ENCODE data around the gene TEDC1. TPM values are rescaled to one million over a fixed set of nuclear protein-coding genes. Genes with fewer than 3 reads are reported as not detected.

The TEDC1 gene
- total RNA-seq, 4 donors from 2014 or later, result 0.97 to 4.2 (median 2.2) TPM

DNA sequence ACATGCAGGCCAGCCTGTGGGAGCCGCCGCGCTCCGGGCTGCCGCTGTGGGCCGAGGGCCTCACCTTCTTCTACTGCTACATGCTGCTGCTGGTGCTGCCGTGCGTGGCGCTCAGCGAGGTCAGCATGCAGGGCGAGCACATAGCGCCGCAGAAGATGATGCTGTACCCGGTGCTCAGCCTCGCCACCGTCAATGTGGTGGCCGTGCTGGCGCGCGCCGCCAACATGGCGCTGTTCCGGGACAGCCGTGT lies 38.2 kb downstream of the TEDC1 start:
- in situ Hi-C loops (cut with MboI; ENCODE audit: low sequenced_read_pairs in 4 of 4), result no loop called here
- ATAC-seq (no peak), DNase-seq (no peak)
- H3K27me3 ChIP-seq, result peaks cover 24 to 33% (median 30%) of the 10 kb centered on the region in 3 donors
- H3K36me3 ChIP-seq, result no peaks in the 10 kb centered on the region
- H3K4me1 ChIP-seq, result peaks cover 11 to 24% of the 10 kb centered on the region in 2 donors
- intact Hi-C loops (cut with DNase I; ENCODE audit: low total_unique reads), result no loop called here
- no peak for TF ChIP-seq POLR2A (IDR thresholded peaks at IDR 0.05)
- TF ChIP-seq CTCF (IDR thresholded peaks at IDR 0.05 in 4 of 5, conservative IDR thresholded peaks at IDR 0.05 in 1 of 5), result no peak
- H3K9me3 ChIP-seq, result no peaks in the 10 kb centered on the region
- no peak overlapping the region for H3K27ac ChIP-seq
- H3K4me3 ChIP-seq, result peak overlapping the region in 3 of 4 donors; percentile 61 to 73 (median 63)

DNA sequence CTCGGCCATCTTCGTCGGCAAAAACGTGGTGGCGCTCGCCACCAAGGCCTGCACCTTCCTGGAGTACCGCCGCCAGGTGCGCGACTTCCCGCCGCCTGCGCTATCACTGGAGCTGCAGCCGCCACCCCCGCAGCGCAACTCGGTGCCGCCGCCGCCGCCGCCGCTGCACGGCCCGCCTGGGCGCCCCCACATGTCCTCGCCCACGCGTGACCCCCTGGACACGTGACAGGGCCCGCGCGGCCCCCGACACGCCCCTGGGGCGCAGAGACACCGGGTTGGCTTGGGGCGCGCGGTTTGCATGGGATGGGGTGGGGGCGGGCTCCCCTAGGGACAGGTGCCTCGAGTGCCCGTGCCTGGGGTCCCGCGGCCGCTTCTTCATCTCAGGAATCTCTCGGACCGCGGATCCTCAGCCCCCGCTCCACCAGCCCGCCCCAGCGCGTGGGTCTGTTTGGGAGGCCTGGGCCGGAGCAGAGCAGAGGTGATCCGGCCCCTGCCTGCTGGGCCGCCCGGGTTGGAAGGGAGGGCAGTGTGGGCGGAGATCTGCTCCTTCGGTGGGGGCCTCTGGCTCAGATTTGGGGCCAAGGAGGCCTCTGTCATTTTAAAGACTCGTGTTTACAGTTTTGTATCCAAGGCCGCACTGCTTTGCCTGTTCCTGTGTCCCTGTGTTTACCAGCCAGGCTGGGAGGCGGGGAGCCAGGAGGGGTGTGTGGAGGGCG lies 38.7 kb downstream of the TEDC1 start:
- H3K4me3 ChIP-seq, result peak overlapping the region in 2 of 4 donors; percentile 61 to 73
- peaks cover 24 to 38% (median 30%) of the 10 kb centered on the region in 3 donors for H3K27me3 ChIP-seq
- H3K36me3 ChIP-seq, result no peaks in the 10 kb centered on the region
- TF ChIP-seq CTCF (IDR thresholded peaks at IDR 0.05 in 4 of 5, conservative IDR thresholded peaks at IDR 0.05 in 1 of 5) (no peak), POLR2A (IDR thresholded peaks at IDR 0.05) (no peak)
- no peaks in the 10 kb centered on the region for H3K9me3 ChIP-seq
- DNase-seq (no peak), ATAC-seq (no peak)
- in situ Hi-C loops (cut with MboI; ENCODE audit: low sequenced_read_pairs in 4 of 4), result no loop called here
- H3K4me1 ChIP-seq, result peaks cover 11 to 24% of the 10 kb centered on the region in 2 donors
- intact Hi-C loops (cut with DNase I; ENCODE audit: low total_unique reads), result no loop called here
- no peak overlapping the region for H3K27ac ChIP-seq

- in situ Hi-C loops (cut with MboI; ENCODE audit: low sequenced_read_pairs in 4 of 4) (no loop called here), intact Hi-C loops (cut with DNase I; ENCODE audit: low total_unique reads) (no loop called here)
- no peak overlapping the region for H3K27ac ChIP-seq
These were observed 39.4 kb downstream of the TEDC1 start for GRCh38 chr14:105530285-105531087.

GRCh38 chr14:105531088-105531893 lies 40.2 kb downstream of the TEDC1 start:
- no peak for TF ChIP-seq CTCF (IDR thresholded peaks at IDR 0.05 in 4 of 5, conservative IDR thresholded peaks at IDR 0.05 in 1 of 5)
- no peak for TF ChIP-seq POLR2A (IDR thresholded peaks at IDR 0.05)
- DNase-seq, result no peak
- H3K4me1 ChIP-seq, result peaks cover 11 to 20% of the 10 kb centered on the region in 2 donors

More at GRCh38 chr14:105530285-105531087, 39.4 kb downstream of the TEDC1 start:
- H3K4me3 ChIP-seq, result peak overlapping the region in 1 of 4 donors; percentile 61
- TF ChIP-seq POLR2A (IDR thresholded peaks at IDR 0.05), result no peak
- TF ChIP-seq CTCF (IDR thresholded peaks at IDR 0.05 in 4 of 5, conservative IDR thresholded peaks at IDR 0.05 in 1 of 5), result no peak
- ATAC-seq, result no peak
- H3K36me3 ChIP-seq, result no peaks in the 10 kb centered on the region
- no peaks in the 10 kb centered on the region for H3K9me3 ChIP-seq
- DNase-seq, result no peak
- peaks cover 11 to 24% of the 10 kb centered on the region in 2 donors for H3K4me1 ChIP-seq
- peaks cover 24 to 33% (median 26%) of the 10 kb centered on the region in 3 donors for H3K27me3 ChIP-seq

More at GRCh38 chr14:105531088-105531893, 40.2 kb downstream of the TEDC1 start:
- H3K27me3 ChIP-seq, result peaks cover 19 to 31% (median 22%) of the 10 kb centered on the region in 3 donors
- intact Hi-C loops (cut with DNase I; ENCODE audit: low total_unique reads), result no loop called here
- in situ Hi-C loops (cut with MboI; ENCODE audit: low sequenced_read_pairs in 4 of 4), result no loop called here
- no peaks in the 10 kb centered on the region for H3K9me3 ChIP-seq
- H3K4me3 ChIP-seq, result no peak overlapping the region
- no peaks in the 10 kb centered on the region for H3K36me3 ChIP-seq
- no peak overlapping the region for H3K27ac ChIP-seq
- ATAC-seq, result no peak

All from gastrocnemius medialis (tissue), 4 donors.